ENCODE measurements around the gene CELF2.

DNA sequence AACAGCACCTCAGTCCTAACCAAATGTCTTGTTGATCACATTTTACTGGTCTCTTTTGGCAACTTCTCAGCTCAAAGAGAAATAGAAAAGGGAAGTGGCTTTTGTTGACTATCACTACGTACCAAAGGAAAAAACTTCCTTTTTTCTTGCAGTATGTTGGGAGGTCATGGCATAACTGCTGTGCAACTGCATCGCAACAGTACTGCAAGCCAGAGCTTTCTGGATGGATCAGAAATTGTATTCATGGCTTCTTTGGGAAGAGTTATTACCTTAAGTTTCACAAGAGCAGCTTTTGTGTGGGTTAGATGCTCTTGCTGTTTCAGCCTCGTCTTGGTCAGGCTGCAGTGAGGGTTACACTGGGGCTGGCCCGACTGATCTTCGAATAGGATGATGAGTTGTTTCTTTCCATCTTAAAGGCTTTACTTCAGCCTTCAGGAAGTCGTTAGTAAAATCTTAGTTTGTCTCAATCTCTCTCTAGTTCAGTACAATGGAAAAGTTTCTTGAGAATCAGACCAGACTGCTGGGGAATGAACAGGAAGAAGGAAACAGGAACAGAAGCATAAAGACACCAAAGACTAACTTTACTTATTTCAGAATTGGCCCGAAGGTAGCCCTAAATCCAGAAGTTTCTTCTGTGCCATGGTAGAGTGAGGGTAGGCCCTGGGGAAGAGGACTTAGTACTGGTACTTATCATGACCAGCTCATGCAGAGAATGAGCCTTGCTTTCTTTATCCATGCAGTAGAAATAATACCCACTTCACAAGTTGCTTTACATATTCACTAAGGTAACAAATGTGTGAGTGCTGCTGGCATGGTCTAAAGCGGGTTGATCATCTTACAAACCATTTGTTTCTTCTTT, 153.6 kb downstream of the CELF2 start:
- TF ChIP-seq, protein P1, sequence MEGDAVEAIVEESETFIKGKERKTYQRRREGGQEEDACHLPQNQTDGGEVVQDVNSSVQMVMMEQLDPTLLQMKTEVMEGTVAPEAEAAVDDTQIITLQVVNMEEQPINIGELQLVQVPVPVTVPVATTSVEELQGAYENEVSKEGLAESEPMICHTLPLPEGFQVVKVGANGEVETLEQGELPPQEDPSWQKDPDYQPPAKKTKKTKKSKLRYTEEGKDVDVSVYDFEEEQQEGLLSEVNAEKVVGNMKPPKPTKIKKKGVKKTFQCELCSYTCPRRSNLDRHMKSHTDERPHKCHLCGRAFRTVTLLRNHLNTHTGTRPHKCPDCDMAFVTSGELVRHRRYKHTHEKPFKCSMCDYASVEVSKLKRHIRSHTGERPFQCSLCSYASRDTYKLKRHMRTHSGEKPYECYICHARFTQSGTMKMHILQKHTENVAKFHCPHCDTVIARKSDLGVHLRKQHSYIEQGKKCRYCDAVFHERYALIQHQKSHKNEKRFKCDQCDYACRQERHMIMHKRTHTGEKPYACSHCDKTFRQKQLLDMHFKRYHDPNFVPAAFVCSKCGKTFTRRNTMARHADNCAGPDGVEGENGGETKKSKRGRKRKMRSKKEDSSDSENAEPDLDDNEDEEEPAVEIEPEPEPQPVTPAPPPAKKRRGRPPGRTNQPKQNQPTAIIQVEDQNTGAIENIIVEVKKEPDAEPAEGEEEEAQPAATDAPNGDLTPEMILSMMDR (IDR thresholded peaks at IDR 0.05 in 4 of 5, conservative IDR thresholded peaks at IDR 0.05 in 1 of 5): no peak
- TF ChIP-seq POLR2A (IDR thresholded peaks at IDR 0.05): peak in 1 of 2 donors; percentile 35
